Body of pancreas (tissue), 4 donors: ENCODE measurements around the gene CCSER2. TPM values are rescaled to one million over a fixed set of nuclear protein-coding genes. Genes with fewer than 3 reads are reported as not detected.

Source experiments
- ATAC-seq: fragments of 150-250 bp; one replicate; pipeline ENCODE4 v1.9.1; 2016
- DNase-seq, 4 donors: peaks; one replicate each; pipeline ENCODE4 v3.0.0-alpha.2; 2019
- H3K27ac ChIP-seq, 4 donors: fragments of 200-600 bp; sonication (generic); 1 replicate in 3 of 4; 2 replicates in 1 of 4; pipeline versions ENCODE4 v1.5.1 to v1.6.1; 2016 to 2019; ENCODE audit warnings: mild to moderate bottlenecking in 1 of 4, mixed read lengths in 1 of 4, moderate library complexity in 1 of 4
- H3K27me3 ChIP-seq, 2 donors: fragments of 200-600 bp; sonication (generic); one replicate each; pipeline ENCODE4 v1.6.0; 2016; ENCODE audit warnings: mild to moderate bottlenecking in 1 of 2
- H3K36me3 ChIP-seq, 2 donors: fragments of 200-600 bp; sonication (generic); replicated peaks in 1 of 2; 2 replicates each; pipeline ENCODE4 v1.5.1; 2016; ENCODE audit warnings: low read depth in 2 of 2; ENCODE audit not compliant: insufficient read depth in 1 of 2
- H3K4me1 ChIP-seq: fragments of 200-600 bp; sonication (generic); one replicate; pipeline ENCODE4 v1.6.0; 2016
- H3K4me3 ChIP-seq, 2 donors: fragments of 200-600 bp; sonication (generic); 1 replicate in 1 of 2; 2 replicates in 1 of 2; pipeline ENCODE4 v1.5.1; 2016 to 2019
- H3K9me3 ChIP-seq, 3 donors: fragments of 200-600 bp; sonication (generic); 1 replicate in 2 of 3; 2 replicates in 1 of 3; pipeline ENCODE4 v1.5.1; 2016
- CTCF ChIP-seq, 7 experiments: fragments of 450-650 bp in 4 of 7; fragments of 200-600 bp in 3 of 7; sonication (generic) in 3 of 7; IDR thresholded peaks; one replicate each; pipeline ENCODE4 v1.5.1; 2016 to 2019; ENCODE audit warnings: antibody characterized with exemption in 7 of 7
- POLR2A ChIP-seq, 3 donors: fragments of 450-650 bp; IDR thresholded peaks; one replicate each; pipeline ENCODE4 v1.6.1; 2016; ENCODE audit warnings: antibody characterized with exemption in 3 of 3, mild to moderate bottlenecking in 2 of 3
- WGBS, 2 donors: methylation state at CpG; one replicate each; pipeline ENCODE4 v1.1.5; 2017; 5-methylcytosine and 5-hydroxymethylcytosine counted together
- intact Hi-C: fragments of 100-400 bp; cut with DNase I; formaldehyde crosslinking; loops from one replicate; pipeline ENCODE4 v1.15.1; 2023
- total RNA-seq, 2 donors: library from RNA; depleted of rRNA; stranded (reverse); fragments of >200 nt; gene quantifications; one replicate each; pipeline ENCODE4 v1.1.0, GENCODE V29; 2016

Gene CCSER2
- total RNA-seq, 2 donors from 2014 or later: 14.5 to 20.0 TPM

- intact Hi-C loops: loop anchor here (5.0 kb wide), 1 partner anchor 281 kb away; no protein-coding TSS in a partner anchor
Observed at GRCh38 chr10:84542522-84543490, 214.4 kb downstream of the CCSER2 start.

GRCh38 chr10:84543948-84544347 is 215.6 kb downstream of the CCSER2 start:
- intact Hi-C loops: loop anchor here (5.0 kb wide), 1 partner anchor 282 kb away; no protein-coding TSS in a partner anchor
- ATAC-seq: no peak
- H3K4me3 ChIP-seq: no peak overlapping the region
- no peak overlapping the region for H3K27ac ChIP-seq
- H3K9me3 ChIP-seq: no peaks in the 10 kb centered on the region
- TF ChIP-seq CTCF (IDR thresholded peaks at IDR 0.05) (no peak), POLR2A (IDR thresholded peaks at IDR 0.05) (no peak)
- DNase-seq: no peak
- no peaks in the 10 kb centered on the region for H3K27me3 ChIP-seq
- peaks cover 10% of the 10 kb centered on the region for H3K4me1 ChIP-seq
- H3K36me3 ChIP-seq: no peaks in the 10 kb centered on the region
- 70 to 83% methylated on average over 5 of the region's 5 CpGs for WGBS, 2 donors

More at GRCh38 chr10:84542522-84543490, 214.4 kb downstream of the CCSER2 start:
- ATAC-seq (no peak), DNase-seq (no peak)
- Histone ChIP-seq H3K27me3 (no peaks in the 10 kb centered on the region), H3K4me1 (peaks cover 10% of the 10 kb centered on the region), H3K27ac (no peak overlapping the region), H3K36me3 (no peaks in the 10 kb centered on the region), H3K4me3 (no peak overlapping the region), H3K9me3 (no peaks in the 10 kb centered on the region)
- WGBS, 2 donors: 64 to 69% methylated on average over 25 of the region's 25 CpGs
- TF ChIP-seq CTCF (IDR thresholded peaks at IDR 0.05) (no peak), POLR2A (IDR thresholded peaks at IDR 0.05) (no peak)

GRCh38 chr10:84545651-84546050 is 217.3 kb downstream of the CCSER2 start:
- intact Hi-C loops: no loop called here
- DNase-seq: no peak
- no peak for ATAC-seq

GRCh38 chr10:84546609-84547008 is 218.2 kb downstream of the CCSER2 start:
- Histone ChIP-seq H3K36me3 (no peaks in the 10 kb centered on the region), H3K4me1 (no peaks in the 10 kb centered on the region), H3K27me3 (no peaks in the 10 kb centered on the region), H3K27ac (no peak overlapping the region), H3K4me3 (no peak overlapping the region), H3K9me3 (no peaks in the 10 kb centered on the region)
- 75 to 76% methylated on average over 8 of the region's 8 CpGs for WGBS, 2 donors
- ATAC-seq (no peak), DNase-seq (no peak)
- intact Hi-C loops: no loop called here
- TF ChIP-seq POLR2A (IDR thresholded peaks at IDR 0.05) (no peak), CTCF (IDR thresholded peaks at IDR 0.05) (no peak)

More at GRCh38 chr10:84545651-84546050, 217.3 kb downstream of the CCSER2 start:
- H3K36me3 ChIP-seq: no peaks in the 10 kb centered on the region
- no peak for TF ChIP-seq CTCF (IDR thresholded peaks at IDR 0.05)
- TF ChIP-seq POLR2A (IDR thresholded peaks at IDR 0.05): no peak
- peaks cover 6% of the 10 kb centered on the region for H3K4me1 ChIP-seq
- no peaks in the 10 kb centered on the region for H3K27me3 ChIP-seq
- H3K9me3 ChIP-seq: no peaks in the 10 kb centered on the region
- H3K4me3 ChIP-seq: no peak overlapping the region
- H3K27ac ChIP-seq: no peak overlapping the region
